Astrocyte (in vitro differentiated cells and primary cell): ENCODE data around the gene IQGAP2.

Source experiments
- CTCF ChIP-seq: IDR thresholded peaks from 2 replicates; pipeline ENCODE4 v1.5.1; 2011; ENCODE audit warnings: low read depth, mild to moderate bottlenecking, inconsistent platforms, low read length, moderate library complexity; ENCODE audit not compliant: insufficient read depth
- EZH2 ChIP-seq: IDR thresholded peaks from 2 replicates; pipeline ENCODE4 v1.6.1; 2012; ENCODE audit warnings: mild to moderate bottlenecking, low read length, inconsistent platforms; ENCODE audit not compliant: insufficient read depth

- TF ChIP-seq CTCF: no peak
- no peak for TF ChIP-seq EZH2
Observed at GRCh38 chr5:76546497-76547102, 143.5 kb downstream of the IQGAP2 start.
